Measurements from ENCODE around the gene BTBD7. TPM values are rescaled to one million over a fixed set of nuclear protein-coding genes. Genes with fewer than 3 reads are reported as not detected.

Gene BTBD7
- total RNA-seq, 1 donor from 2014 or later: 25.2 TPM

- DNase-seq (ENCODE audit: low read depth): peak; percentile 98
These were observed 125.9 kb downstream of the BTBD7 start, which contains the start of the genes GON7 and UBR7 for GRCh38 chr14:93206793-93207467. TSS of gene GON7 (minus strand) at chr14:93207065. CDS start at chr14:93207037, 28 bp downstream. TSS of gene UBR7 (plus strand) at chr14:93207256. CDS start at chr14:93207292, 36 bp downstream.

GRCh38 chr14:93201155-93201704, 131.6 kb downstream of the BTBD7 start:
- no peak for DNase-seq (ENCODE audit: low read depth)

GRCh38 chr14:93200553-93200952, 132.3 kb downstream of the BTBD7 start:
- DNase-seq (ENCODE audit: low read depth): no peak

GRCh38 chr14:93199031-93199430, 133.8 kb downstream of the BTBD7 start:
- DNase-seq (ENCODE audit: low read depth): no peak

GRCh38 chr14:93195316-93195999, 137.4 kb downstream of the BTBD7 start:
- no peak for DNase-seq (ENCODE audit: low read depth)

Other genes with a start within 250 kb of the BTBD7 start
- gene ITPK1, start 217.1 kb downstream of the BTBD7 start, total RNA-seq: 19.1 and 23.0 TPM in 2 replicates
- gene MOAP1, start 148.1 kb downstream of the BTBD7 start, total RNA-seq: 45.4 and 58.7 TPM in 2 replicates
- gene LYSET, start 147.7 kb downstream of the BTBD7 start, total RNA-seq: 10.8 and 12.2 TPM in 2 replicates
- gene GON7, start 126.0 kb downstream of the BTBD7 start, total RNA-seq: 8.6 and 14.4 TPM in 2 replicates
- gene UBR7, start 125.8 kb downstream of the BTBD7 start, total RNA-seq: 22.8 and 24.4 TPM in 2 replicates
- not detected in 2 replicates for gene COX8C, start 14.1 kb upstream of the BTBD7 start, total RNA-seq
- 0.67 and 0.83 TPM in 2 replicates for gene UNC79, start 97.9 kb upstream of the BTBD7 start, total RNA-seq